HCT116 (cell line): ENCODE results near the gene PXDN. TPM values are rescaled to one million over a fixed set of nuclear protein-coding genes. Genes with fewer than 3 reads are reported as not detected.

Experiments used
- ATAC-seq: fragments of 200-7000 bp; cut with Tn5 transposase; 2 replicates; pipeline ENCODE4 v1.9.1; 2020; ENCODE audit warnings: mild to moderate bottlenecking, moderate library complexity
- BruUV-seq: library from RNA; stranded (reverse); fragments of 400-500 nt; replicated peaks from 2 replicates; lab custom pipeline; 2021; lab: Mats Ljungman, UMichigan
- CTCF ChIA-PET: fragments of 300-600 bp; sonication (Branson Sonifier 250); formaldehyde crosslinking; loops from one replicate; lab custom pipeline; 2021; ENCODE audit warnings: antibody characterized with exemption; lab: Charles Lee
- POLR2A ChIA-PET: fragments of 300-600, 350-600 bp; sonication (Branson Sonifier 250); formaldehyde crosslinking; loops from one replicate; lab custom pipeline; 2021; ENCODE audit warnings: antibody characterized with exemption; lab: Charles Lee
- RAD21 ChIA-PET, 2 experiments: fragments of 300-600 bp; sonication (Branson Sonifier 250); formaldehyde crosslinking; loops; one replicate each; lab custom pipeline; 2023; ENCODE audit warnings: low total read pairs in 2 of 2; ENCODE audit not compliant: uncharacterized antibody in 2 of 2, unreplicated experiment in 2 of 2, low non-redundant PET in 1 of 2; lab: Charles Lee
- DNase-seq: peaks from one replicate; pipeline ENCODE4 v3.0.0-alpha.2; 2010; ENCODE audit warnings: low read depth, low spot score
- H2AFZ ChIP-seq: fragments of 200-600 bp; shearing (Covaris generic), sonication (generic); 2 replicates; pipeline ENCODE4 v1.6.1; 2017; ENCODE audit warnings: low read depth, mixed run types, mixed read lengths, antibody characterized with exemption, low read length; ENCODE audit not compliant: poor library complexity, severe bottlenecking
- H3K27ac ChIP-seq: 2 replicates; pipeline ENCODE4 v1.5.1; 2012; ENCODE audit warnings: low read depth, low read length
- H3K27me3 ChIP-seq: fragments of 200-600 bp; sonication (generic); 2 replicates; pipeline ENCODE4 v1.6.1; 2016; ENCODE audit warnings: mixed run types, low read length, mixed read lengths; ENCODE audit not compliant: insufficient read depth
- H3K36me3 ChIP-seq, 2 experiments: fragments of 200-500 bp in 1 of 2; fragments of 200-600 bp in 1 of 2; sonication (Bioruptor generic) in 1 of 2; sonication (generic) in 1 of 2; 2 replicates each; pipeline versions ENCODE4 v1.5.1 to v1.6.1; 2014 to 2016; ENCODE audit warnings: low read length in 2 of 2, inconsistent platforms in 1 of 2, mixed read lengths in 1 of 2, mixed run types in 1 of 2; ENCODE audit not compliant: insufficient read depth in 2 of 2, control insufficient read depth in 1 of 2
- H3K4me1 ChIP-seq, 2 experiments: fragments of 200-600 bp in 1 of 2; sonication (generic) in 1 of 2; 2 replicates each; pipeline versions ENCODE4 v1.5.1 to v1.6.1; 2012 to 2017; ENCODE audit warnings: low read length in 2 of 2, inconsistent platforms in 1 of 2, mild to moderate bottlenecking in 1 of 2, mixed read lengths in 1 of 2, mixed run types in 1 of 2, moderate library complexity in 1 of 2; ENCODE audit not compliant: insufficient read depth in 2 of 2, control insufficient read depth in 1 of 2
- H3K4me2 ChIP-seq: fragments of 200-600 bp; sonication (generic); 2 replicates; pipeline ENCODE4 v1.6.1; 2017; ENCODE audit warnings: mixed run types, low read length, mixed read lengths
- H3K4me3 ChIP-seq, 2 experiments: fragments of 200-600 bp in 1 of 2; sonication (generic) in 1 of 2; replicated peaks in 1 of 2; 2 replicates each; pipeline ENCODE4 v1.5.1; 2011 to 2016; ENCODE audit warnings: low read length in 2 of 2, control low read depth in 1 of 2, low read depth in 1 of 2, mild to moderate bottlenecking in 1 of 2, mixed read lengths in 1 of 2, mixed run types in 1 of 2
- H3K79me2 ChIP-seq: fragments of 200-600 bp; sonication (generic); 2 replicates; pipeline ENCODE4 v1.6.1; 2017; ENCODE audit warnings: mild to moderate bottlenecking, mixed run types, low read length, moderate library complexity, mixed read lengths; ENCODE audit not compliant: insufficient read depth
- H3K9ac ChIP-seq: fragments of 200-600 bp; sonication (generic); 2 replicates; pipeline ENCODE4 v1.6.1; 2016; ENCODE audit warnings: low read length, mixed read lengths
- H3K9me2 ChIP-seq: fragments of 200-600 bp; sonication (generic), shearing (Covaris generic); 2 replicates; pipeline ENCODE4 v1.6.1; 2017; ENCODE audit warnings: mixed run types, mild to moderate bottlenecking, moderate library complexity; ENCODE audit not compliant: insufficient read depth
- H3K9me3 ChIP-seq, 2 experiments: fragments of 200-500 bp in 1 of 2; fragments of 200-600 bp in 1 of 2; sonication (Bioruptor generic) in 1 of 2; sonication (generic) in 1 of 2; 2 replicates each; pipeline ENCODE4 v1.6.1; 2014 to 2017; ENCODE audit warnings: low read length in 2 of 2, mixed read lengths in 2 of 2, inconsistent platforms in 1 of 2, low read depth in 1 of 2, mild to moderate bottlenecking in 1 of 2, mixed run types in 1 of 2, moderate library complexity in 1 of 2; ENCODE audit not compliant: control insufficient read depth in 1 of 2, insufficient read depth in 1 of 2
- H4K20me1 ChIP-seq: fragments of 200-600 bp; sonication (generic), shearing (Covaris generic); 2 replicates; pipeline ENCODE4 v1.6.1; 2017; ENCODE audit warnings: mixed run types, mild to moderate bottlenecking, moderate library complexity; ENCODE audit not compliant: insufficient read depth
- CTCF ChIP-seq, 3 experiments: fragments of 200-600 bp in 1 of 3; sonication (generic) in 1 of 3; IDR thresholded peaks in 2 of 3; conservative IDR thresholded peaks in 1 of 3; 2 replicates each; pipeline ENCODE4 v1.5.1; 2012 to 2017; ENCODE audit warnings: low read depth in 2 of 3, low read length in 2 of 3, antibody characterized with exemption in 1 of 3, borderline replicate concordance in 1 of 3, control low read depth in 1 of 3, mild to moderate bottlenecking in 1 of 3, mixed read lengths in 1 of 3, mixed run types in 1 of 3, moderate library complexity in 1 of 3; ENCODE audit not compliant: insufficient read depth in 1 of 3
- EGR1 ChIP-seq: IDR thresholded peaks from 2 replicates; pipeline ENCODE4 v1.6.1; 2012; ENCODE audit warnings: low read depth
- EZH2 ChIP-seq: fragments of 200-600 bp; sonication (generic); IDR thresholded peaks from 2 replicates; pipeline ENCODE4 v1.6.1; 2017; ENCODE audit warnings: antibody characterized with exemption, mixed run types
- FOSL1 ChIP-seq: IDR thresholded peaks from 2 replicates; pipeline ENCODE4 v1.6.1; 2012; ENCODE audit warnings: low read depth
- RAD21 ChIP-seq: IDR thresholded peaks from 2 replicates; pipeline ENCODE4 v1.6.1; 2012; ENCODE audit warnings: low read depth, mild to moderate bottlenecking
- REST ChIP-seq: IDR thresholded peaks from 2 replicates; pipeline ENCODE4 v1.6.1; 2012; ENCODE audit warnings: low read depth
- SIN3A ChIP-seq: IDR thresholded peaks from 2 replicates; pipeline ENCODE4 v1.6.1; 2012; ENCODE audit warnings: low read depth
- SP1 ChIP-seq: IDR thresholded peaks from 2 replicates; pipeline ENCODE4 v1.6.1; 2012; ENCODE audit warnings: low read depth
- SRF ChIP-seq: IDR thresholded peaks from 2 replicates; pipeline ENCODE4 v1.6.1; 2012; ENCODE audit warnings: low read depth
- TCF7L2 ChIP-seq: IDR thresholded peaks from 2 replicates; pipeline ENCODE4 v1.7.0; 2011; ENCODE audit warnings: borderline replicate concordance, inconsistent platforms; ENCODE audit not compliant: insufficient read depth, insufficient read length; ENCODE audit errors: extremely low read depth
- intact Hi-C: fragments of 100-400 bp; cut with micrococcal nuclease; formaldehyde crosslinking; loops from 2 replicates; pipeline ENCODE4 v1.10.0; 2022
- total RNA-seq: library from RNA; stranded (reverse); gene quantifications from one replicate; pipeline ENCODE4 v1.2.1, GENCODE V29; 2021; ENCODE audit not compliant: unreplicated experiment
- TF ChIP-seq, protein P1 (sequence below): IDR thresholded peaks from 2 replicates; pipeline ENCODE4 v1.6.1; 2012

Gene PXDN
- total RNA-seq, 1 experiment from 2014 or later = 10.7 TPM

DNA sequence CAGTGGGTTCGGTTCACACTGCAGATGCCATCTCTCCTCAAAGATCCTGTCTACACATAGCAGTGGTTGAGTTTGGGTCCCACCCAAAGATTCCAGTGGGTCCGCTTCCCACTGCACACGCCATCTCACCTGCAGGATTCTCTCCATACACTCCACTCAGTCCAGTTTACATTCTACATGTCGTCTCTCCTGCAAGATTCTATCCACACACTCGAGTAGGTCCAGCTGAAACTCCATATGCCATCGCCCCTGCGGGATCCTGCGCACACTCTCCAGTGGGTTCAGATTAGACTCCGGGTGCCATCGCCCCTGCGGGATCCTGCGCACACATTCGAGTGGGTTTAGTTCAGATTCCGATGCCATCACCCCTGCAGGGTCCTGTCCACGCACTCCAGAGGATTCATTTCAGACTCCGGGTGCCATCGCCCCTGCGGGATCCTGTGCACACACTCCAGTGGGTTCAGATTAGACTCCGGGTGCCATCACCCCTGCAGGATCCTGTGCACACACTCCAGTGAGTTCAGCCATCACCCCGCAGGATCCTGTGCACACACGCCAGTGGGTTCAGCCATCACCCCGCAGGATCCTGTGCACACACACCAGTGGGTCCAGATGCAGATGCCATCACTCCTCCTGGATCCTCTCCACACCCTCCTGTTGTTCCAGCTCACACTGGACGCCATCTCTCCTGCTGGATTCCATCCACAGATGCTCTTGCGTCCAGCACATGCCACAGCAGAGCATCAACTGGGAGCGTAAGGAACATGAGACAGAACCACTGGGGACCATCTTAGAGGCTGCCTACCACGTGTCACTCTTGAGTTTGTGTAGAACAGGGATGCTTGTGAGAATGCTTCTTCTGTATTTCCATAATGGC, 3.0 kb upstream of the PXDN start:
- Histone ChIP-seq H3K9ac (no peak overlapping the region), H4K20me1 (no peaks in the 10 kb centered on the region), H3K27ac (no peak overlapping the region), H3K4me1 (peaks cover 0 to 2% of the 10 kb centered on the region in 2 experiments; a peak in 2 of 4 replicates), H3K79me2 (no peaks in the 10 kb centered on the region), H3K9me2 (no peaks in the 10 kb centered on the region), H3K9me3 (no peaks in the 10 kb centered on the region), H2AFZ (no peak overlapping the region), H3K4me2 (no peak overlapping the region), H3K27me3 (peaks cover 6% of the 10 kb centered on the region; the same call in 1 of the 2 replicates), H3K4me3 (no peak overlapping the region), H3K36me3 (no peaks in the 10 kb centered on the region)
- ChIA-PET RAD21 (interaction anchor here in 1 of 2 experiments (0.6 kb wide), 1 partner anchor 16 kb away, joined by 3 read pairs; no protein-coding TSS in a partner anchor), POLR2A (no interaction called here), CTCF (no interaction called here)
- TF ChIP-seq RAD21 = no peak
- no peak for TF ChIP-seq SRF
- TF ChIP-seq SP1 = no peak
- no peak for TF ChIP-seq TCF7L2
- BruUV-seq = no TSS peak
- intact Hi-C loops = no loop called here
- DNase-seq (no peak), ATAC-seq (no peak)

DNA sequence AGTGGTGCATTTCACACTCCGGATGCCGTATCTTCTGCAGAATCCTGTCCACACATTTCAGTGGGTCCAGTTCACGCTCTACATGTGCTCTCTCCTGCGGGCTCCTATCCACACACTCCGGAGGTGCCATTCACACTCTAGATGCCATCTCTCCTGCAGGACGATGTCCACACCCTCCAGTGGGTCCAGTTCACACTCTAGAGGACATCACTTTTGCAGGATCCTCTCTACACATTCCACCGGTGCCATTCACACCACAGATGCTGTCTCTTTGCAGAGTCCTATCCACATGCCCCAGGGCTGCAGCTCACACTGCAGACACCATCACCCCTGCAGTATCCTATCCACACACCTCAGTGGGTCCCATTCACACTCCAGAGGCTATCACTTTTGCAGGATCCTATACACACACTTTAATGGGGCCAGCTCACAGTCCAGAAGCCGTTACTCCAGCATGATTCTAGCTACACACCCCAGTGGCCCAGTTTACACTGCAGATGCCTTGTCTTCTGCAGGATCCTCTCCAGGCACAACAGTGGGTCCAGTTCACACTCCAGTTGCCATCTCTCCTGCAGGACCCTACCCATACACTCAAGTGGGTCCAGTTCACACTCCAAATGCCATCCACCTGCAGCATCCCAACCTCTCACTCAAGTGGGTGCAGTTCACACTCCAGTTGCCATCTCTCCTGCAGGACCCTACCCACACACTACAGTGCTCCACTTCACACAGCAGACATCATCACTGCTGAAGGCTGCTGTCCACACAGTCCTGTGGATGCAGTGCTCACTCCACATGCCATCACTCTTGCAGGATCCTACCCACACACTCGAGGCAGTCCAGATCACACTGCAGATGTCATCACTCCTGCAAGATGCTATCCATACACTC, 2.1 kb upstream of the PXDN start:
- Histone ChIP-seq H3K27me3 (peaks cover 6% of the 10 kb centered on the region; the same call in 1 of the 2 replicates), H3K4me1 (peaks cover 0 to 2% of the 10 kb centered on the region in 2 experiments; a peak in 2 of 4 replicates), H3K4me2 (no peak overlapping the region), H4K20me1 (no peaks in the 10 kb centered on the region), H3K9me2 (no peaks in the 10 kb centered on the region), H3K27ac (no peak overlapping the region), H3K36me3 (no peaks in the 10 kb centered on the region), H3K4me3 (no peak overlapping the region), H3K9ac (no peak overlapping the region), H3K79me2 (no peaks in the 10 kb centered on the region), H3K9me3 (no peaks in the 10 kb centered on the region), H2AFZ (no peak overlapping the region)
- CTCF ChIA-PET = no interaction called here
- DNase-seq = no peak
- POLR2A ChIA-PET = no interaction called here
- RAD21 ChIA-PET = no interaction called here
- intact Hi-C loops = no loop called here
- BruUV-seq = no TSS peak
- no peak for ATAC-seq
- TF ChIP-seq SP1 (no peak), CTCF (IDR thresholded peaks at IDR 0.05 in 2 of 3, conservative IDR thresholded peaks at IDR 0.05 in 1 of 3; ENCODE audit: borderline replicate concordance in 1 of 3, insufficient read depth in 1 of 3, low read depth in 2 of 3, low read length in 2 of 3) (no peak), FOSL1 (no peak), SIN3A (no peak), REST (no peak), EZH2 (no peak), EGR1 (no peak)
- TF ChIP-seq, protein P1, sequence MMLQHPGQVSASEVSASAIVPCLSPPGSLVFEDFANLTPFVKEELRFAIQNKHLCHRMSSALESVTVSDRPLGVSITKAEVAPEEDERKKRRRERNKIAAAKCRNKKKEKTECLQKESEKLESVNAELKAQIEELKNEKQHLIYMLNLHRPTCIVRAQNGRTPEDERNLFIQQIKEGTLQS = no peak
